Transverse colon (tissue), 4 donors: ENCODE measurements around the gene RARRES1. TPM values are rescaled to one million over a fixed set of nuclear protein-coding genes. Genes with fewer than 3 reads are reported as not detected.

Source experiments
- DNase-seq: peaks from one replicate; pipeline ENCODE4 v3.0.0-alpha.2; 2019
- H3K27ac ChIP-seq, 4 donors: fragments of 200-600 bp; sonication (generic); 2 replicates each; pipeline ENCODE4 v1.5.1; 2016 to 2018; ENCODE audit warnings: inconsistent platforms in 4 of 4
- H3K27me3 ChIP-seq: fragments of 200-600 bp; sonication (generic); 2 replicates; pipeline ENCODE4 v1.5.1; 2017; ENCODE audit warnings: inconsistent platforms
- H3K36me3 ChIP-seq, 4 donors: fragments of 200-600 bp; sonication (generic); 2 replicates each; pipeline ENCODE4 v1.5.1; 2017 to 2019; ENCODE audit warnings: inconsistent platforms in 4 of 4
- H3K4me1 ChIP-seq, 4 donors: fragments of 200-600 bp; sonication (generic); 2 replicates each; pipeline ENCODE4 v1.5.1; 2017 to 2020; ENCODE audit warnings: inconsistent platforms in 4 of 4
- H3K4me3 ChIP-seq, 4 donors: fragments of 200-600 bp; sonication (generic); 1 replicate in 1 of 4; 2 replicates in 3 of 4; pipeline versions ENCODE4 v1.5.1 to v1.6.1; 2017 to 2019; ENCODE audit warnings: inconsistent platforms in 4 of 4
- H3K9me3 ChIP-seq, 2 donors: fragments of 200-600 bp; sonication (generic); 2 replicates each; pipeline ENCODE4 v1.5.1; 2017 to 2019; ENCODE audit warnings: inconsistent platforms in 2 of 2
- EP300 ChIP-seq: sonication (generic); formaldehyde crosslinking; IDR thresholded peaks from one replicate; pipeline ENCODE4 v1.6.1; 2017; ENCODE audit warnings: antibody characterized with exemption, low read depth
- POLR2A ChIP-seq: fragments of 450-650 bp; IDR thresholded peaks from one replicate; pipeline ENCODE4 v1.6.1; 2016; ENCODE audit warnings: antibody characterized with exemption, mild to moderate bottlenecking, moderate library complexity
- POLR2AphosphoS5 ChIP-seq, 3 donors: sonication (generic); formaldehyde crosslinking; IDR thresholded peaks; one replicate each; pipeline ENCODE4 v1.6.1; 2016; ENCODE audit warnings: antibody characterized with exemption in 3 of 3
- WGBS, 2 donors: methylation state at CpG; one replicate each; pipeline ENCODE4 v1.1.5; 2018; ENCODE audit warnings: low coverage in 1 of 2; 5-methylcytosine and 5-hydroxymethylcytosine counted together
- in situ Hi-C, 4 donors: fragments of 200-750 bp; cut with MboI; loops; one replicate each; pipeline versions ENCODE4 v1.15.0 to v1.15.1; 2017; ENCODE audit warnings: low sequenced_read_pairs in 3 of 4, low pct_ligation_motif_present in 1 of 4, low pct_unique_long_range_greater_than_20kb in 1 of 4
- intact Hi-C: fragments of 100-400 bp; cut with DNase I; formaldehyde crosslinking; loops from one replicate; pipeline ENCODE4 v1.15.1; 2023; ENCODE audit warnings: low total_unique reads
- total RNA-seq, 4 donors: library from RNA; depleted of rRNA; stranded (reverse); fragments of >200 nt; gene quantifications; one replicate each; pipeline ENCODE4 v1.1.0, GENCODE V29; 2016
- TF ChIP-seq, protein P1 (sequence below), 5 experiments: fragments of 200-600 bp in 3 of 5; fragments of 450-650 bp in 2 of 5; sonication (generic) in 3 of 5; IDR thresholded peaks; 1 replicate in 2 of 5; 2 replicates in 3 of 5; pipeline ENCODE4 v1.5.1; 2016 to 2017; ENCODE audit warnings: antibody characterized with exemption in 5 of 5, inconsistent platforms in 3 of 5, mild to moderate bottlenecking in 2 of 5, moderate library complexity in 1 of 5

Gene RARRES1
- total RNA-seq, 4 donors from 2014 or later: 3.4 to 71.5 (median 30.2) TPM

DNA sequence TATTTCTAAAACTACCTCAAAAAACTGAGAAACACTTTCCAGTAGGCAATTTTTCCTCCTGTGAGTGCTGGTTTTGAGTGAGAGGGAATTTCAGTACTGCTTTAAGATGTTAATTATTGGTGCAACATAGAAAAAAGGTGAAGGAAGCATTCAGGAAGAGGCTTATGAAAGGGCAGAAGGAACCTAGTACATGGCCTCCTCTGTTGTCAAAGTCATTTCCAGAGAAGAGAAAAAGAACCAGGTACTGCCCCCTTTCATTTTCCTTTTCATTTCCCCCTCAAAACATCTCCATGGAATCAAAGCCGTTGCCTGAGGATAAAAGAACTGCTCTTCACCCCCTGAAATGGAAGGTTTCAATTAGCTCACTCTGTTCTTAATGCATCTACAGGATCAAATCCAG is 19.8 kb downstream of the RARRES1 start:
- Histone ChIP-seq H3K36me3 (no peaks in the 10 kb centered on the region), H3K9me3 (no peaks in the 10 kb centered on the region), H3K4me3 (no peak overlapping the region), H3K27ac (peak overlapping the region; percentile 50 to 62 (median 60)), H3K27me3 (no peaks in the 10 kb centered on the region), H3K4me1 (peaks cover 8 to 29% (median 15%) of the 10 kb centered on the region in 4 donors)
- in situ Hi-C loops (loop anchor here in 1 of 4 donors (5.0 kb wide), 1 partner anchor 50 kb away; no protein-coding TSS in a partner anchor), intact Hi-C loops (no loop called here)
- DNase-seq: no peak
- TF ChIP-seq, protein P1, sequence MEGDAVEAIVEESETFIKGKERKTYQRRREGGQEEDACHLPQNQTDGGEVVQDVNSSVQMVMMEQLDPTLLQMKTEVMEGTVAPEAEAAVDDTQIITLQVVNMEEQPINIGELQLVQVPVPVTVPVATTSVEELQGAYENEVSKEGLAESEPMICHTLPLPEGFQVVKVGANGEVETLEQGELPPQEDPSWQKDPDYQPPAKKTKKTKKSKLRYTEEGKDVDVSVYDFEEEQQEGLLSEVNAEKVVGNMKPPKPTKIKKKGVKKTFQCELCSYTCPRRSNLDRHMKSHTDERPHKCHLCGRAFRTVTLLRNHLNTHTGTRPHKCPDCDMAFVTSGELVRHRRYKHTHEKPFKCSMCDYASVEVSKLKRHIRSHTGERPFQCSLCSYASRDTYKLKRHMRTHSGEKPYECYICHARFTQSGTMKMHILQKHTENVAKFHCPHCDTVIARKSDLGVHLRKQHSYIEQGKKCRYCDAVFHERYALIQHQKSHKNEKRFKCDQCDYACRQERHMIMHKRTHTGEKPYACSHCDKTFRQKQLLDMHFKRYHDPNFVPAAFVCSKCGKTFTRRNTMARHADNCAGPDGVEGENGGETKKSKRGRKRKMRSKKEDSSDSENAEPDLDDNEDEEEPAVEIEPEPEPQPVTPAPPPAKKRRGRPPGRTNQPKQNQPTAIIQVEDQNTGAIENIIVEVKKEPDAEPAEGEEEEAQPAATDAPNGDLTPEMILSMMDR (IDR thresholded peaks at IDR 0.05): no peak
- TF ChIP-seq POLR2AphosphoS5 (IDR thresholded peaks at IDR 0.05): no peak
- no peak for TF ChIP-seq EP300
- no peak for TF ChIP-seq POLR2A
- 78 to 100% methylated on average over 1 of the region's 1 CpG for WGBS, 2 donors

DNA sequence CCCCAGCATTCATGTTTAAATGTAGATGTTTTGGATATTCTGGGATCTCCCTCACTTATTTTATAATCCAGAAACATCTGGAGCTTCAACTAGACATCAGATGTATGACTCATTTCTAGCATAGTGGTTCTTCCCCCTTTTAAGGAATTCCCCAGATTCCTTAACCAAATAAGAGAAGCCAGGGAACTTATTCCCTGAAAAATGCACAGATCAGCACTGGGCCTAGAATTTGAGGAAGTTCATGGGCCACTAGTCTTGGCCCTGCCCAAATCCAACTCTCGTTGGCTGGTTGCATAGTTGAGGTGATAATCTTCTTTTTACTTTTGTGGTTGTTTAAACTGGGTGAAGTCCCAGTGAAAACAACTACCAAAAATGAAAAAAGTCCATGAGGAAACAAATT is 20.4 kb downstream of the RARRES1 start:
- Histone ChIP-seq H3K27ac (peak overlapping the region; percentile 11 to 62 (median 60)), H3K9me3 (no peaks in the 10 kb centered on the region), H3K36me3 (no peaks in the 10 kb centered on the region), H3K27me3 (no peaks in the 10 kb centered on the region), H3K4me3 (no peak overlapping the region), H3K4me1 (peaks cover 8 to 24% (median 15%) of the 10 kb centered on the region in 4 donors)
- WGBS, 2 donors: 50% methylated on average over 1 of the region's 1 CpG; no CpG with 5 or more reads in 1 of the 2 donors
- intact Hi-C loops (no loop called here), in situ Hi-C loops (loop anchor here in 1 of 4 donors (5.0 kb wide), 1 partner anchor 50 kb away; no protein-coding TSS in a partner anchor)
- no peak for DNase-seq
- TF ChIP-seq POLR2A (no peak), POLR2AphosphoS5 (IDR thresholded peaks at IDR 0.05) (no peak), EP300 (no peak)
- TF ChIP-seq, protein P1 (IDR thresholded peaks at IDR 0.05): no peak

DNA sequence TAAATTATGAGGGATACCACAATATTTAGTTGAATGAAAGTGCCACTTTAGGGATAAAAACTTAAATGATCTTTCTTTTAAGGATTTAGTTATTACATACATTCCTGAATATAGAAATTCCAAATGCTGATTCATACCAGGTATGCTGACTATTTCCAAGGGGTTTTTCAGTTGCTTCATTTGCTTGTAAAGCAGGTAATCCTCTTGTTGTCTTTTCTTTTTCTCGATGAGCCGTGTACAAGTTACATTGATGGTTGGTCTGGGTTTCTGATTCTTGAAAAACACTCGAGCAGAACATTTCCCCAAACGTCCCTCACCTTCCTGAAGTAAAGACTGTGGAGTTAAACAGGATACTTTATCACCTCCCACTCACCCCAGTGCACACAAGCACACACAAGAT is 21.7 kb downstream of the RARRES1 start:
- intact Hi-C loops (no loop called here), in situ Hi-C loops (loop anchor here in 1 of 4 donors (5.0 kb wide), 1 partner anchor 48 kb away; no protein-coding TSS in a partner anchor)
- H3K4me3 ChIP-seq: no peak overlapping the region
- no peak for DNase-seq
- H3K36me3 ChIP-seq: no peaks in the 10 kb centered on the region
- no peaks in the 10 kb centered on the region for H3K27me3 ChIP-seq
- TF ChIP-seq POLR2A: no peak
- TF ChIP-seq EP300: no peak
- TF ChIP-seq, protein P1 (IDR thresholded peaks at IDR 0.05): no peak
- WGBS, 2 donors: 84 to 90% methylated on average over 4 of the region's 4 CpGs
- peaks cover 8 to 24% (median 15%) of the 10 kb centered on the region in 4 donors for H3K4me1 ChIP-seq
- no peaks in the 10 kb centered on the region for H3K9me3 ChIP-seq
- no peak overlapping the region for H3K27ac ChIP-seq

DNA sequence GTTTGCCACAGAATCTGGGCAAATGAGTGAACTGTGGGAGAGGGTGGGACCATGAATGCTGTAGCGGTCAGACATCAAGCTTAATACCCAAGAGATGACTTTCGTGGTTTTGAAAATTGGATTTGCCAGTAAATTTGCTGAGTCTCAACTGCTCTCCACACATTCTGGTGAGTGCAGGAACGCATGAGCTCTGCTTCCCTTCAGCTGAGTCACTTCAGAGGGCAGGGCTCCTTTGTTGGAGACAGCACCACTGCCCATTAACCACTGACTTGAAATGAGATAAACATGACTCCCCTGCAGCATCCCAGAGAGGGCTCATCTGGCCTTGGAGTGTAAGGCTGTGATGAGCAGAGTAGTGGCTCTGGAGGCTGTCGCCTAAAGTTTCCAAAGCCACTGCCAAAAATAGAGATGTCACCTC is 22.6 kb downstream of the RARRES1 start:
- Histone ChIP-seq H3K27me3 (no peaks in the 10 kb centered on the region), H3K27ac (no peak overlapping the region), H3K4me1 (peaks cover 8 to 24% (median 15%) of the 10 kb centered on the region in 4 donors), H3K4me3 (no peak overlapping the region), H3K9me3 (no peaks in the 10 kb centered on the region), H3K36me3 (peaks cover 0 to under 1% (median 0%) of the 10 kb centered on the region in 4 donors)
- no peak for DNase-seq
- intact Hi-C loops: no loop called here
- 84% methylated on average over 4 of the region's 4 CpGs; no CpG with 5 or more reads in 1 of the 2 donors for WGBS, 2 donors
- TF ChIP-seq EP300: no peak
- TF ChIP-seq, protein P1 (IDR thresholded peaks at IDR 0.05): no peak
- TF ChIP-seq POLR2A: no peak
- no peak for TF ChIP-seq POLR2AphosphoS5 (IDR thresholded peaks at IDR 0.05)
- in situ Hi-C loops: loop anchor here in 1 of 4 donors (5.0 kb wide), 1 partner anchor 47 kb away; no protein-coding TSS in a partner anchor
